WERI-Rb-1 (cell line): ENCODE measurements around the gene CGREF1.

Experiments used
- DNase-seq: peaks from one replicate; pipeline ENCODE4 v3.0.0-alpha.2; 2020
- H3K27ac ChIP-seq: fragments of 250-450 bp; sonication (Bioruptor Pico); 2 replicates; pipeline ENCODE4 v1.5.1; 2020; ENCODE audit warnings: mild to moderate bottlenecking, moderate library complexity
- H3K27me3 ChIP-seq: fragments of 250-450 bp; sonication (Bioruptor Pico); 2 replicates; pipeline ENCODE4 v1.5.1; 2021; ENCODE audit warnings: mild to moderate bottlenecking, low read depth, moderate library complexity; ENCODE audit not compliant: insufficient read depth, severe bottlenecking
- H3K36me3 ChIP-seq: fragments of 250-450 bp; sonication (Bioruptor Pico); 2 replicates; pipeline ENCODE4 v1.5.1; 2020; ENCODE audit warnings: mild to moderate bottlenecking, moderate library complexity
- H3K4me3 ChIP-seq: 2 replicates; pipeline ENCODE4 v1.5.1; 2011; ENCODE audit warnings: low read depth, mild to moderate bottlenecking, control low read depth, low read length
- H3K9me3 ChIP-seq: fragments of 250-450 bp; sonication (Bioruptor Pico); 2 replicates; pipeline ENCODE4 v1.5.1; 2021; ENCODE audit warnings: mild to moderate bottlenecking, moderate library complexity; ENCODE audit not compliant: severe bottlenecking
- CTCF ChIP-seq: IDR thresholded peaks from 2 replicates; pipeline ENCODE4 v1.5.1; 2011; ENCODE audit warnings: low read depth, mild to moderate bottlenecking, control low read depth, inconsistent platforms, low read length

CGREF1 gene

GRCh38 chr2:27060323-27060722, 58.6 kb downstream of the CGREF1 start:
- Histone ChIP-seq H3K27ac (no peak overlapping the region), H3K27me3 (no peaks in the 10 kb centered on the region), H3K36me3 (peaks cover 56% of the 10 kb centered on the region), H3K9me3 (no peaks in the 10 kb centered on the region), H3K4me3 (no peak overlapping the region)
- DNase-seq = no peak
- no peak for TF ChIP-seq CTCF

- Histone ChIP-seq H3K36me3 (peaks cover 66% of the 10 kb centered on the region), H3K27me3 (no peaks in the 10 kb centered on the region), H3K27ac (no peak overlapping the region), H3K9me3 (no peaks in the 10 kb centered on the region), H3K4me3 (no peak overlapping the region)
- DNase-seq = no peak
- no peak for TF ChIP-seq CTCF
These were observed 59.6 kb downstream of the CGREF1 start for GRCh38 chr2:27059141-27059820.

- Histone ChIP-seq H3K36me3 (peaks cover 77% of the 10 kb centered on the region), H3K27me3 (no peaks in the 10 kb centered on the region), H3K9me3 (no peaks in the 10 kb centered on the region), H3K27ac (no peak overlapping the region), H3K4me3 (no peak overlapping the region)
- TF ChIP-seq CTCF = no peak
- no peak for DNase-seq
These were observed 60.7 kb downstream of the CGREF1 start for GRCh38 chr2:27058210-27058609.

GRCh38 chr2:27057184-27057583, 61.7 kb downstream of the CGREF1 start:
- Histone ChIP-seq H3K9me3 (no peaks in the 10 kb centered on the region), H3K27ac (no peak overlapping the region), H3K36me3 (peaks cover 72% of the 10 kb centered on the region), H3K4me3 (no peak overlapping the region), H3K27me3 (no peaks in the 10 kb centered on the region)
- DNase-seq = no peak
- no peak for TF ChIP-seq CTCF

- TF ChIP-seq CTCF = no peak
- DNase-seq = no peak
- no peaks in the 10 kb centered on the region for H3K27me3 ChIP-seq
- peaks cover 70% of the 10 kb centered on the region for H3K36me3 ChIP-seq
- no peak overlapping the region for H3K27ac ChIP-seq
- H3K9me3 ChIP-seq = no peaks in the 10 kb centered on the region
- H3K4me3 ChIP-seq = no peak overlapping the region
These were observed 64.2 kb downstream of the CGREF1 start for GRCh38 chr2:27054721-27055120.

- DNase-seq = no peak
- Histone ChIP-seq H3K36me3 (peaks cover 60% of the 10 kb centered on the region), H3K27ac (no peak overlapping the region), H3K27me3 (no peaks in the 10 kb centered on the region), H3K4me3 (no peak overlapping the region), H3K9me3 (no peaks in the 10 kb centered on the region)
- no peak for TF ChIP-seq CTCF
These were observed 65.2 kb downstream of the CGREF1 start for GRCh38 chr2:27053776-27054175.
